Measurements from ENCODE around the gene MYLK.
"Not testable (repeated sequence)": the region's sequence is repeated elsewhere in the genome, so short reads cannot be mapped to it uniquely, and the experiment has no call there.

Gene MYLK

DNA sequence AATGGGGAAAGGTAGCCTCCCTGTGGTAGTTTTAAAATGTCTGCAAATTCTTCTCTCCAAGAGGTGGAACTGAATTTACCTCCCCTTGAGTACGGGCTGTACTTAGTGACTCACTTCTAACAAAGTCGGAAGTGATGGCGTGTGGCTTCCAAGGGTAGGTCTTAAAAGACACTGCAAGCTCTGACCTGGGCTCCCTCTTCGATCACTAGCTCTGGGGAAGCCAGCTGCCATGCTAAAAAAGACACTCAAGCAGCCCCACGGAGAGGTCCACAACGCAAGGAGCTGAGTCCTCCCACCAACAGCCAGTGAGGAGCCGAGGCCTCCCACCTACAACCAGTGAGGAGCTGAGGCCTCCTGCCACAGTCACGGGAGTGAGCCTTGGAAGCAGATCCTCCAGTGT, 177.3 kb downstream of the MYLK start:
- no peaks in the 10 kb centered on the region for H3F3A ChIP-seq (ENCODE audit: low read depth)
- no peaks in the 10 kb centered on the region for H3K9me3 ChIP-seq (ENCODE audit: insufficient read depth, low read depth, low read length)
- no peaks in the 10 kb centered on the region for H3K4me1 ChIP-seq (ENCODE audit: insufficient read depth, low read length, poor library complexity, severe bottlenecking)
- H3K4me2 ChIP-seq (ENCODE audit: low read depth, low read length, poor library complexity, severe bottlenecking), result no peak overlapping the region
- no peaks in the 10 kb centered on the region for H3K9me2 ChIP-seq (replicated peaks; ENCODE audit: low read depth, low read length)
- H3K9ac ChIP-seq (ENCODE audit: low read depth, low read length, poor library complexity, severe bottlenecking), result no peak overlapping the region
- TF ChIP-seq EZH2phosphoT487 (IDR thresholded peaks at IDR 0.05; ENCODE audit: borderline replicate concordance), result no peak
- TF ChIP-seq, protein P1, sequence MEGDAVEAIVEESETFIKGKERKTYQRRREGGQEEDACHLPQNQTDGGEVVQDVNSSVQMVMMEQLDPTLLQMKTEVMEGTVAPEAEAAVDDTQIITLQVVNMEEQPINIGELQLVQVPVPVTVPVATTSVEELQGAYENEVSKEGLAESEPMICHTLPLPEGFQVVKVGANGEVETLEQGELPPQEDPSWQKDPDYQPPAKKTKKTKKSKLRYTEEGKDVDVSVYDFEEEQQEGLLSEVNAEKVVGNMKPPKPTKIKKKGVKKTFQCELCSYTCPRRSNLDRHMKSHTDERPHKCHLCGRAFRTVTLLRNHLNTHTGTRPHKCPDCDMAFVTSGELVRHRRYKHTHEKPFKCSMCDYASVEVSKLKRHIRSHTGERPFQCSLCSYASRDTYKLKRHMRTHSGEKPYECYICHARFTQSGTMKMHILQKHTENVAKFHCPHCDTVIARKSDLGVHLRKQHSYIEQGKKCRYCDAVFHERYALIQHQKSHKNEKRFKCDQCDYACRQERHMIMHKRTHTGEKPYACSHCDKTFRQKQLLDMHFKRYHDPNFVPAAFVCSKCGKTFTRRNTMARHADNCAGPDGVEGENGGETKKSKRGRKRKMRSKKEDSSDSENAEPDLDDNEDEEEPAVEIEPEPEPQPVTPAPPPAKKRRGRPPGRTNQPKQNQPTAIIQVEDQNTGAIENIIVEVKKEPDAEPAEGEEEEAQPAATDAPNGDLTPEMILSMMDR (conservative IDR thresholded peaks at IDR 0.05; ENCODE audit: low read length), result no peak
- H2AFZ ChIP-seq (ENCODE audit: low read length), result no peak overlapping the region
- H4K20me1 ChIP-seq (ENCODE audit: insufficient read depth, low read length, poor library complexity, severe bottlenecking), result no peaks in the 10 kb centered on the region
- no peaks in the 10 kb centered on the region for H3K36me3 ChIP-seq (ENCODE audit: insufficient read depth, low read length)
- no peak overlapping the region for H3K4me3 ChIP-seq (ENCODE audit: low read length, poor library complexity, severe bottlenecking)
- no peaks in the 10 kb centered on the region for H3K27me3 ChIP-seq (ENCODE audit: insufficient read depth, low read length, poor library complexity, severe bottlenecking)
- no peaks in the 10 kb centered on the region for H3K79me2 ChIP-seq (ENCODE audit: insufficient read depth, low read length)

DNA sequence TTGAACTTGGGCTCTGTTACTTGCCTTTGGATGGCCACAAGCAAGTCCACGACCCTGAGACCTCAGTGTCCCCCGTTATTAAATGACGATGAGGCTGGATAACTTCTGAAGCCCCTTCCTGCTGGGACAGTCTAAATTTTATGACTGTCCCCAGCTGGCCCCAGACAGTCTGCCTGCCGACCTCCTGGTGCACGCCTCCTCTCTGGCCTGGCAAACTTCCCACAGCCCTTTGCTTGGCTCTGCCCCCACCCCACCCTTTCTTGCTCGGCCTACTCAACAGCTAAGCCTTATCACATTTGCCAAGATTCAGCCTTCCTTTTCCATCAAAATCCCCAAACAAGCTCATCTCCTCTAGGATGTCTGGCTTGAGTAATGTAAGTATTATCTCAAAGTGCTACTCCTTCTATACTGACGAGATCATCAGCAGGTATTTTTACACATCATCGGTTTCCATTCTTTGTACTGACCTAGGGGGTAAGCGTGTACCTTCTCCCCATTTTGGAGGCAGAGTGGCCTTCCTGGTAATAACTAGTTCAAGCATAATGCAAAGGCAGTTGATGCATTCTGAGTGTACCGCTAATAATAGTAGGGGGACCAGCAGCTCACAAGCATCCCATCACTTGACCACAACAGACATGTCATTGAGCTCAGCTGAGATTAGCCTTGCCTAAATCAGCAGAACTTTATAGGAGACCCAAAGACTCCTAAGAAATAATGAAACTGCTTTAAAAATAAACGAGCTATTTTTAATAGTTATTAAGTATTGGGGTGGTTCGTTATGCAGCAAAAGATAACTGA, 178.4 kb downstream of the MYLK start:
- no peaks in the 10 kb centered on the region for H3F3A ChIP-seq (ENCODE audit: low read depth)
- H3K4me2 ChIP-seq (ENCODE audit: low read depth, low read length, poor library complexity, severe bottlenecking), result no peak overlapping the region
- no peak overlapping the region for H3K9ac ChIP-seq (ENCODE audit: low read depth, low read length, poor library complexity, severe bottlenecking)
- H3K27me3 ChIP-seq (ENCODE audit: insufficient read depth, low read length, poor library complexity, severe bottlenecking), result no peaks in the 10 kb centered on the region
- no peaks in the 10 kb centered on the region for H4K20me1 ChIP-seq (ENCODE audit: insufficient read depth, low read length, poor library complexity, severe bottlenecking)
- H3K4me1 ChIP-seq (ENCODE audit: insufficient read depth, low read length, poor library complexity, severe bottlenecking), result no peaks in the 10 kb centered on the region
- no peak overlapping the region for H2AFZ ChIP-seq (ENCODE audit: low read length)
- no peaks in the 10 kb centered on the region for H3K36me3 ChIP-seq (ENCODE audit: insufficient read depth, low read length)
- TF ChIP-seq EZH2phosphoT487 (IDR thresholded peaks at IDR 0.05; ENCODE audit: borderline replicate concordance), result no peak
- TF ChIP-seq, protein P1 (conservative IDR thresholded peaks at IDR 0.05; ENCODE audit: low read length), result no peak
- H3K79me2 ChIP-seq (ENCODE audit: insufficient read depth, low read length), result no peaks in the 10 kb centered on the region
- H3K9me3 ChIP-seq (ENCODE audit: insufficient read depth, low read depth, low read length), result no peaks in the 10 kb centered on the region
- H3K9me2 ChIP-seq (replicated peaks; ENCODE audit: low read depth, low read length), result no peaks in the 10 kb centered on the region
- H3K4me3 ChIP-seq (ENCODE audit: low read length, poor library complexity, severe bottlenecking), result no peak overlapping the region

DNA sequence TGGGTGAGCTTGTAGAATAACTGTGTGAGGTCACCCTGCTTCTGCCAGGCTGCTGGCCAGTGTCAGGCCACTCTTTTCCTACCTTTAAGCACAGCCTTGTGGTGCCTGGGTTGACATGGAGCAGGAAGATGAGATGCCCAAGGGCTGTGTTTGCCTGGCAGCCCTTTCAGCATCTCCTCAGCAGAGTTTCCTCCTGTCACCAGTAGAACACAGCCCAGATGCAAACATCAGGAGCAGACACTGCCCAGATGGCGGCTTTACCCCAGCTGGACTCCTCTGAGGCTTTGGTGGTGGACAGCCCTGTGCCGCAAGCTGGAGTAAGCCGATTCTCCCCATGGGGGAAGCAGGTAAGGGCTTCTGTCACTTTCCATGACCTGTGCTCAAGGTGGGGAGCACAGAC, 180.5 kb downstream of the MYLK start:
- not testable (repeated sequence) for H3K4me2 ChIP-seq (ENCODE audit: low read depth, low read length, poor library complexity, severe bottlenecking); H2AFZ ChIP-seq (ENCODE audit: low read length); H3F3A ChIP-seq (ENCODE audit: low read depth); H3K79me2 ChIP-seq (ENCODE audit: insufficient read depth, low read length); H3K4me3 ChIP-seq (ENCODE audit: low read length, poor library complexity, severe bottlenecking); H4K20me1 ChIP-seq (ENCODE audit: insufficient read depth, low read length, poor library complexity, severe bottlenecking); H3K4me1 ChIP-seq (ENCODE audit: insufficient read depth, low read length, poor library complexity, severe bottlenecking); H3K9me3 ChIP-seq (ENCODE audit: insufficient read depth, low read depth, low read length); H3K36me3 ChIP-seq (ENCODE audit: insufficient read depth, low read length); H3K9ac ChIP-seq (ENCODE audit: low read depth, low read length, poor library complexity, severe bottlenecking); H3K9me2 ChIP-seq (replicated peaks; ENCODE audit: low read depth, low read length); H3K27me3 ChIP-seq (ENCODE audit: insufficient read depth, low read length, poor library complexity, severe bottlenecking)

DNA sequence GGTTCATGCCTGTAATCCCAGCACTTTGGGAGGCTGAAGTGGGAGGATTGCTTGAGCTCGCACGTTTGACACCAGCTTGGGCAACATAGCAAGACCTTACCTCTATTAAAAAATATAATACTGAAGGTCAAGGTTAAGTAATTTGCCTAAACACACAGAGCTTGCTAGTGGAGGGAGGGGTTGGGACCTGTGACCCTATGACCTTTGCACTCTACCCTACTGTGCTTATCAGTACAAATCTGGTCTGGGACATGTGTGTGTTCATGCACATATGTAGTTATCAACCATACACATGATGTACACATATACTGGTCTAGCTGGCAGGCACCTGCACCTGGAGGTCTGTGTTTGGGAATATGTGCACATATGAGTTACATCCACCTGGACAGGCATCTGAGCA, 181.4 kb downstream of the MYLK start:
- no peaks in the 10 kb centered on the region for H3K9me3 ChIP-seq (ENCODE audit: insufficient read depth, low read depth, low read length)
- H3K4me2 ChIP-seq (ENCODE audit: low read depth, low read length, poor library complexity, severe bottlenecking), result no peak overlapping the region
- no peaks in the 10 kb centered on the region for H4K20me1 ChIP-seq (ENCODE audit: insufficient read depth, low read length, poor library complexity, severe bottlenecking)
- TF ChIP-seq, protein P1 (conservative IDR thresholded peaks at IDR 0.05; ENCODE audit: low read length), result no peak
- no peak for TF ChIP-seq EZH2phosphoT487 (IDR thresholded peaks at IDR 0.05; ENCODE audit: borderline replicate concordance)
- no peaks in the 10 kb centered on the region for H3K9me2 ChIP-seq (replicated peaks; ENCODE audit: low read depth, low read length)
- no peaks in the 10 kb centered on the region for H3F3A ChIP-seq (ENCODE audit: low read depth)
- no peak overlapping the region for H3K9ac ChIP-seq (ENCODE audit: low read depth, low read length, poor library complexity, severe bottlenecking)
- no peaks in the 10 kb centered on the region for H3K4me1 ChIP-seq (ENCODE audit: insufficient read depth, low read length, poor library complexity, severe bottlenecking)
- H3K36me3 ChIP-seq (ENCODE audit: insufficient read depth, low read length), result no peaks in the 10 kb centered on the region
- H3K27me3 ChIP-seq (ENCODE audit: insufficient read depth, low read length, poor library complexity, severe bottlenecking), result no peaks in the 10 kb centered on the region
- no peak overlapping the region for H3K4me3 ChIP-seq (ENCODE audit: low read length, poor library complexity, severe bottlenecking)
- no peaks in the 10 kb centered on the region for H3K79me2 ChIP-seq (ENCODE audit: insufficient read depth, low read length)
- no peak overlapping the region for H2AFZ ChIP-seq (ENCODE audit: low read length)

Measured in Loucy (cell line).